IMR-90 (cell line): ENCODE results near the gene TMEM259.

Source experiments
- SMC3 ChIP-seq: fragments of 150-350 bp; IDR thresholded peaks from 2 replicates; pipeline ENCODE4 v1.6.1; 2016; ENCODE audit warnings: low read depth, mild to moderate bottlenecking, antibody characterized with exemption, low read length, moderate library complexity
- TF ChIP-seq, protein P1 (sequence below): conservative IDR thresholded peaks from 2 replicates; pipeline ENCODE4 v1.5.1; 2012; ENCODE audit warnings: mild to moderate bottlenecking, low read depth, low read length, improper control_type of control experiment

DNA sequence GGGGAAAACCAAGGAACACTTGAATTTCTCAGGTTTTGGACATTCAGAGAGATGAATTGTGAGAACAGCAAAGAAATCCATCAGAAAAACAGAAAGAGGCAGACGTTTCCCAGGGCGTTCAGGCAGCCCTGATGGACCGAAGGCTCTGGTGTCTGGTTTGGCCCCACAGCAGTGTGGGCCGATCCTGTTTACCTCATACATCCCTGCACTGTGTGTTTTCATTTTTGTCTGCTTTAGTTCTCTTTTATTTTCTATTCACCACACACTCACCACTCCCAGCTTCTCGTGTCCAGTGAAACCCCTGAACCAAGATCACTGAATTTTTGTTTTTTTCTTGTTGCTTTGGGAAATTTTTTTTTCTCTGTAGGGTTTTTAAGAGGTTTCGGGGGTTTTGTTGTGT is 48.6 kb downstream of the TMEM259 start:
- TF ChIP-seq SMC3, result no peak
- TF ChIP-seq, protein P1, sequence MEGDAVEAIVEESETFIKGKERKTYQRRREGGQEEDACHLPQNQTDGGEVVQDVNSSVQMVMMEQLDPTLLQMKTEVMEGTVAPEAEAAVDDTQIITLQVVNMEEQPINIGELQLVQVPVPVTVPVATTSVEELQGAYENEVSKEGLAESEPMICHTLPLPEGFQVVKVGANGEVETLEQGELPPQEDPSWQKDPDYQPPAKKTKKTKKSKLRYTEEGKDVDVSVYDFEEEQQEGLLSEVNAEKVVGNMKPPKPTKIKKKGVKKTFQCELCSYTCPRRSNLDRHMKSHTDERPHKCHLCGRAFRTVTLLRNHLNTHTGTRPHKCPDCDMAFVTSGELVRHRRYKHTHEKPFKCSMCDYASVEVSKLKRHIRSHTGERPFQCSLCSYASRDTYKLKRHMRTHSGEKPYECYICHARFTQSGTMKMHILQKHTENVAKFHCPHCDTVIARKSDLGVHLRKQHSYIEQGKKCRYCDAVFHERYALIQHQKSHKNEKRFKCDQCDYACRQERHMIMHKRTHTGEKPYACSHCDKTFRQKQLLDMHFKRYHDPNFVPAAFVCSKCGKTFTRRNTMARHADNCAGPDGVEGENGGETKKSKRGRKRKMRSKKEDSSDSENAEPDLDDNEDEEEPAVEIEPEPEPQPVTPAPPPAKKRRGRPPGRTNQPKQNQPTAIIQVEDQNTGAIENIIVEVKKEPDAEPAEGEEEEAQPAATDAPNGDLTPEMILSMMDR, result no peak
